HG03342 (cell line): ENCODE data around the gene FAM114A1.

Experiments
- ATAC-seq: cut with Tn5 transposase; IDR thresholded peaks from one replicate; pipeline ENCODE4 v1.9.1; 2021; ENCODE audit warnings: mild to moderate bottlenecking, moderate library complexity; ENCODE audit not compliant: unreplicated experiment

FAM114A1 gene

DNA sequence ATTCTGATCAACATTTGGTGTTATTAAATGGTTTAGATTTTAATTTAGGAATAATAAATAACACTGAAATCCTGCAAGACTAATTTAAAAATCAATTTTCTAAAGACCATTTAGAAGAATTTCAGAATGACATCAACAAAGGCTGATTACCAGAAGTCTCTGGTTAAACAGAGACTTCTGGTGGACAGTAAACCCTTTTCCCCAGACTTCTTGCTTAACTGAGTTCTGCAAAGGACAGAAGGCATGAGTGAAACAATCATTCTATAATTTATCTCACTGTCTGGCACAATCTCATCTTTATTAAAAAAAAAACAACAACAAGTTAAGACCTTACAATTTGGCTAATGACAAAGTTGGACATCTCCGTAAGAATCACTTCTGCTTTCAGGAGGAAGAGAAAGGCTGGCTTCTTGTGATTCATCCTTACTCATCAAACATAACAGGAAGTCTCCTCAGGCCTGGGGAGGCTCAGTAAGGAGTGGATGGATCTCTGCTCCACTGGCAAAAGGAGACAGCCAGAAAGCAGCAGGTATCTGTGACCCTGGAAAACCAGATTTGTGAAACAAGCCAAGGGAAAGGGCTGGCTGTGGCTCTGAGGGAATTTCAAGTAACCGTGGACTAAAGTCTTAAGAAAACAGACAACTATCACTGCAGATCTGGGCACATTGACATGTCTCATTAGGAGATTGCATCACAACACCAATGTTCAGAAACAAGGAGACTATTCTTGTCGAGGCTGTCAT, 10.1 kb upstream of the FAM114A1 start:
- peak; percentile 70 for ATAC-seq

DNA sequence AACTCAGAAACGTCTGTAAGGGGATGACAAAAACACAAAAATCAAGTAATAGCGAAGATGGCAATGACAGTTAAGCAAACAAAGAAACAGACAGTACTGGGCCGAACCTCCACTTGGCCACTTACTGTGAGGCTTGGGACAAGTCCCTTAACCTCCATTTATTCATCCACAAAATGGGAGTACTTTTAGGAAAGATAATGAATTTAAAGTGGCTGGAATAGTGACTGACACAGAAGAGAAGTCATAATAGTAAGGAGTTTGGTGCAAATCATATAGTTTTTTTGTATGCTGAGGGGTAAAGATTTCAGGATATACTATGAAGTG, 9.5 kb upstream of the FAM114A1 start:
- ATAC-seq, result no peak

DNA sequence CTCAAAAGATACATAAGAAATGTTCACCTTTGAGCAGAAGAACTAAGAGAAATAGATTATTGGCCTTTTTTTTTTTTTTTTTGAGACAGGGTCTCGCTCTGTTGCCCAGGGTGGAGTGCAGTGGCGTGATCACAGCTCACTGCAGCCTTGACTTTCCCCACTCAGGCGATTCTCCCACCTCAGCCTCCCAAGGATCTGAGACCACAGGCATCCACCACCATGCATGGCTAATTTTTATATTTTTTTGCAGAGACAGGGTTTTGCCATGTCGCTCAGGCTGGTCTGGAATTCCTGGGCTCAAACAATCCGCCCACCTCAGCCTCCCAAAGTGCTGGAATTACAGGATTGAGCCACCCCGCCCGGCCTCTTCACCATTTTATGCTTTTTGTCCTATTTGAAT, 8.1 kb upstream of the FAM114A1 start:
- ATAC-seq, result no peak

DNA sequence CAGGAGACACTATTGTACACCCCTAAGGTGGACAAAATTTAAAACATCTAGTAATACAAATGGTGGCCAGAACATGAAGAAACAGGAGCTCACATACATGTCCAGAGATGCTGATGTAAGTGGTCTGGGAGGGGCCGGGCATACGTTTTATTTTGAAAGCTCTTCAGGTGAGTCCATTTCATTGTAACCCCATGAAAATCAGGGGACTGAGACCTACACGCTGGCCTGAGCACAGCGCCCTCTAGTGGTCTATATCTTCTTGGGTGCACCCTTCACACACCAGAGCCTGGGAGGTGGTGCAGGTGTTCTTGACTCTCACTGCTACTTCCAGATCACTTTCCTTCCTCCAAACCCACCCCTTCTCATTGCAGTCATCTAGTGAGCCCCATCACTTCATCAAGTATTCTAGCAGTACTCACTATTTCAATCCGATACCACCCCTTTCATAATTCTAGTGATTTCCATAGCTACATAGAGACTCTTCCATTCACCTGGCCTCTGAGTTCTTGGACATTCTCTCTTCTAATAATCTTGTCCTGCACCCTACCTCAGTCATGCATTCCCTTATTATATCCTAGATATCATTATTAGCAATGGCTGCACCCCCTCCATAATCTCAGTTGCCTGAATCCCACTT, 6.7 kb upstream of the FAM114A1 start:
- ATAC-seq, result peak; percentile 49

DNA sequence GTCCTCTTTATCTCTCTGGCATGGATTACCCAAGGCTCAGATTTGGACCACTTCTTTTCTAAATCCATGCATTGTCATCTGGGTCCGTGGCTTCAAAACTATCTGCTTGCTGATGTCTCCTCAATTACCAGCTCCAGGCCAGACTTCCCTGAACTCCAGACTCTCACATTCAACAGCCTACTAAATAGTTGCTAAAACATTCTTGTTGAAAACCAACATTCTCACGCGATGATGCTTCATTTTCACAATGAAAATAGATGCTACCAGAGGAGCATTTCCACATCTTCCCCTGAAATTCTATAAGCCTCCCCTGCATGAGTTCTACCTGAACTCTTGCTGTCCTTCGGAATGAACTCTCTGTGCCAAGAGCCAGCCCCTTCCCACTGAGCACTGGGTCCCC, 5.8 kb upstream of the FAM114A1 start:
- no peak for ATAC-seq

DNA sequence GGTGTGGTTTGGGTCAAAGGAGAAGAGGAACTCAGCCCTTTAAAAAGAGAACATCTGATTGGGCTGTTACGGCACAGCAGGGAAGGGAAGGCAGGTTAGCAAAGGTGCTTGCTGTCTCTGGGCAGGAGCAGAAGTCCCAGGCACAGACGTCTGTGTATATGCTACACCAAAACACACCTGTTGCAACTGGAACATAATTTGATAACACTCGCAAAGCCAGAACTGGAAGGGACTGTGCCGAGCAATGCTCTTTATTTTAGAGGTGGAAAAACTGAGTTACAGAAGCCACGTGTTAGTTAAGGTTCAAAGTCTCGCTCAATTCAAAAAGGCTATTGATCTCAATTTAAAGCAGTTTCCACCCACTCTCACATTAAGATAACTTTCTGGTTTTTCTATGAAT, 2.2 kb upstream of the FAM114A1 start:
- no peak for ATAC-seq

DNA sequence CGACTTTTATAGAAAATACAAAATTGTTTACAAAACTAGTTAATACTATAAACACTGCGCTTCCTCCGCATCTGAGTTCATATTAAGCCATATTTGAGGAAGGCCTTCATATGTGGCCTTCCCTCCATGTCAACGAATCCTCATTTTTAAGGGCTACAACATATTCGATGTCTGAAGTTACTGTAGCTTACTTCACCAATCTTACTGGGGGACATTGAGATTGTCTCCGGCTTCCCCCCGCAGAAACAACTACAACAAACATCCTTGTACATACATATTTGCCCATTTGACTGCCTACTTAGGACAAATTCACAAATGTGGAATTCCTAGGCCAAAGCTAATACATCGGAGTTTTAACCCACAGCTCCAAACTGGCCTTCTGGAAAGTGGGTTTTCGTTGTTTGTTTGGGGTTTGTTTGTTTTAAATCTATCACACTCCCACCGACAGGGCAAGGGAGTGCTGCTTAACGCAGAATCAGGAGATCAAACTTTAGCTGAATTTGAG, 581 bp upstream of the FAM114A1 start:
- no peak for ATAC-seq

DNA sequence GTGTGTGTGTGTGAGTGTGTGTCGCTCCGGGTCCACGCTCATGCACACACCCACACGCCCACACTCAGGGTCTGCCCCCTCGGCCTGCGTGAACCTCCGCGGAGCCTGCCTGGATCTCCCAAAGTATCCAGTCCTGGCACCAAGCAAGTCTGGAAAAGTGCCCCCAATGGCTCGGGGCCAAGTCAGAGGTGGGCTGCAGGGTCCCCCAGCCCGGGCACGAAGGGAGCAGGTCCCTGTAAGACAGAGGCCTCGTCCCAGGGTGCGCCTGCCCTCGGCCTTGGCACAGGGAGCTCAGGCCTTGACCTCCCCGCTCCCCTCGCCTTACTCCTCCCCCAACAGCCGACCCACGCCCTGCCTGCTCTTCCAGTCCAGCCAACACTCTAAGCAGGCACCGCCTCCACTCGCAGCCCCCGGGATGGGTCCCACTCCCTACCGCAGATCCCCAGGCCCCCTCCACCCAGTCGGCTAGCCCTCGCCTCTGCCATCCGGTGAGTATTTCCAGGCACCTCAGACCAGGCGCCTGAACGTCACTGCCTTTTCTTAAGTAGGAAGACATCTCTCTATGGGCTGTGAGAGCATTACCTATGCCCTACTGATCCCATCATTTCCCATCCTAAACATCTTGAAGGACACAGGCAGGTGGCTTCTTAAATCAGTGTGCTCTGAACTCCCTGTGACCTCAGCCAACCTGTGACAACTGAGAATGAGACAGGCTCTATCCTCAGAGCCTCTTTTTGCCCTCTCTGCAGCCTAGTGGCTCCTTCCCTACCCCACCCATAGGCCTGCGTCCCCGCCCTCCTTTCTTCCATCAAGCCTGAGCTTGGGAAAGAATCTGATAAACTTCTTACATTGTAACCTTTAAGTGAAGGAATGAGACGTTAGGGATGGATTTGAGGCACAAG, 704 bp downstream of the FAM114A1 start:
- no peak for ATAC-seq

DNA sequence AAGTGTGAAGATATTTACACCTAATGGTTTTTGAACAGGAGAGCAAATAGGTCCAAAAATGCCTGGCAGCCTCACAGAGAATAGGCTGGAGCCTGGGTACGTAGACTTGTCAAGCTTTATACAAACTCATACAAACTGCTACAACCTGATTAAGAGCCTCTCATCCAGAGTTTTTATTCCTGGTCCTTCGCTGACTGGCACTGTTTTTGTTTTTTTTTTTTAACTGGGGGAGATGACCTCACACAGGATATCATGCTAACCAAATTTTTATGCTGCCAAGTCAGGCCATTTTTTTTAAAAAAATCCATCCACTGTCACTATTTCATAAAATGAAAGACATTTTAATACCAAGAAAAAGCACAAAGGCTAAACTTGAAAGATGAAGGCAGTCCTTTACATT, 1.9 kb downstream of the FAM114A1 start:
- no peak for ATAC-seq

DNA sequence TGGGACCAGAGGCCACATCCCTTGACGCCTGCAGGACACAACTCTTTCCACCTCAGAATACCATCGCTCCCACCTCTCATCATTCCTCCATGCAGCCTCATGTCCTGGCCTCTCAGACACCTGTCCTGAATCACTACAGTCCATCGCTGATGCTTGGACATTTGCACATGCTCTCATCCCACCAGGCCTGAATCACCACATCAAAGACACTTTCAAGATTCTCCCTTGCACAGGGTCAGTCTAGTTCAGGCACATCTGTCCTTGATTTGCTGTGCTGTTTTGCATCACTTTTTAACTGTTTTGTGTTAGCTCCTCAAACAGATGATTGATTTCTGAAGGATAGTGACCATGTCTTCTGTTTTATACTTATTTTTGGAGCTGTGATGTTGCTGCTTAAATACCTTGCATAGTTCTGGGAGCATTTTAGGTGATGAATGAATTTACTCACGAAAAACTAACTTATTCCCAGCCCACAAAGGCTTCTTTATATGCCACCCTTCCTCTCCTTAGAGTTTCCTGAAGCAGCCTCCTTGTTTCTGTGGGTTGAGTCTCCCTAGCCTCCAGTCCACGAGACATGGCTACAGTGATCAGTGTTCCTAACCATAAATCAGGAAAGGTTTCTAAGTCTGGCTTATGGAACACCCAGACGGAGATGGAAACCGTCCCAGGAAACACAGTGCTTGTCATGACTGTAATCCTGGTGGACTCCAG, 2.6 kb downstream of the FAM114A1 start:
- ATAC-seq, result no peak

DNA sequence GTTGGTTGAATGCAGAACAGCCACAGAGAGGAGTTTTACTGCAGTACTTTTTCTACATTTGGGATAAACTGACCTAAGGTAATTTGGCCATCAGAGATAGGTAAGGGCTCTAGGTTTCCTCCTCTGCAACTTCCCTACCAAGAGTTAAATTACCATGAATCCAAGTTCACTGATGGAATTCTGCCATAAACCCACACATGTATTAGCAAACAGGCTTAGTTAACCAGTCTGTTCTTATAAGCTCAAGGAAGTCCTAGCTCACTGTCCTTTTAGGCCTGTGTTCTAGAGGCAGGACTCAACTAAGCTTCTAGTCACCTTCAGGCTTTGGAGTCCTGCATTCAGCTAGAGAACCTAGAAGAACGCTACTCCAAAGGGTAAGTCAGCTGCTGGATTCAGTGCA, 4.0 kb downstream of the FAM114A1 start:
- no peak for ATAC-seq

DNA sequence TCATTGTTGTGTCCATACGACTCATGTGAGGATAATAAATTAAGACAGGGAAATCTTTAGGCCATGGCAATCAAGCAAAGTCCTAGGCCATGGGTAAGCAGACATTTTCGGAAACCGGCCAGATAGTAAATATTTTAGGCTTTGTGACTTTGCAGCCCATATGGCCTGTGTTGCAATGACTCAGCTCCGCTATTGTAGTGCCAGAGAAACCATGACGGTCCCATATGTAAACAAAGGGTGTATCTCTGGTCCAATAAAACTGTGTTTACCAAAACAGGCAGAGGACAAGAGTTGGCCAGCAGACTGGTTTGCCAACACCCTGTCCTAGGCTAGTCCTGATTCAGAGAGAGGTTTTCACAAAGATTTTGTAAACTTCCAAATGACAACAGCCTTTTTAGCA, 5.0 kb downstream of the FAM114A1 start:
- no peak for ATAC-seq

DNA sequence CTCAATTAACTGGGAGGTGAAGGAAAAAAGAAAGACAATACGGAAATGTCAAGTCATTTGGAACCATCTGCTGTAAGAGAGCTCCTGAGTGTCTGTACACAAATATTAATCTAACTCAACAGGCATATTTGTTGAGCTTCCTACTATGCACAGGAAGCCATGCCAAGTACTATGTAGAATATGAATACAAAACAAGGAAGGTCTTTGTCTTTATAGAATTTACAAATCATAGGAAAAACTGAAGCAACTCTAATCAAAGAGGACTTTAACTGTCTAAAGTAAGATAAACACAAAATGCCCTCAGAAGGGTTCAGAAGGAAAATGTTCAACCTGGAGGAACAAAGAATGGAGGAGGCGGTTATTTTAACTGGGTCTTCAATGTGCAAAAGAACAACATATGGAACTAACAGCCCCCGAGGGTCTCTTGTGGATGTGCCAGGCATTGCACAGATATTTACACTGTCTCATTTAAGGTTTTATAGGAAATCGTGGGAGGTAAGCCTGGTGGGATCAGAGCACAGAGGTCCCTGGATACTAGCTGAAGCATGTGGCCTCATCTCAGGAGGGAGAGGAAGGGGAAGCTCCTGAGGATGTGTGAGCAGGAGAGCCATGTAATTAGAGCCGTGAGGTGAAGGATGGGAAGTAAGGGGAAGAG, 5.8 kb downstream of the FAM114A1 start:
- ATAC-seq, result no peak

DNA sequence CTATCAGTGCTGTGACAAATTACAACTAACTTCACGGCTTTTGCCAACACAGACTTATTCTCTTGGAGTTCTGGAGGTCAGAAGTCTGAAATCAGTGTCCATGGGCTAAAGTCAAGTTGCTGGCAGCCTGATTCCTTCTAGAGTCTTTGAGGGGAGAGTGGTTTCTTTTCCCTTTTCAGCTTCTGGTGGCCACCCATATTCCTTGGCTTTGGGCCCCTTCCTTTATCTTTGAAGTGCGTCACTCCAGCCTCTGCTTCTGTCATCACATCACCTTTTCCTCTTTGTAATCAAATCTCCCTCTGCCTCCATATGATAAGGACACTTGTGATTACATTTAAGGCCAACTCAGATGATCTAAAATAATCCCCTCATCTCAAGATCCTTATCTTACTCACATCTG, 9.0 kb downstream of the FAM114A1 start:
- ATAC-seq, result no peak

DNA sequence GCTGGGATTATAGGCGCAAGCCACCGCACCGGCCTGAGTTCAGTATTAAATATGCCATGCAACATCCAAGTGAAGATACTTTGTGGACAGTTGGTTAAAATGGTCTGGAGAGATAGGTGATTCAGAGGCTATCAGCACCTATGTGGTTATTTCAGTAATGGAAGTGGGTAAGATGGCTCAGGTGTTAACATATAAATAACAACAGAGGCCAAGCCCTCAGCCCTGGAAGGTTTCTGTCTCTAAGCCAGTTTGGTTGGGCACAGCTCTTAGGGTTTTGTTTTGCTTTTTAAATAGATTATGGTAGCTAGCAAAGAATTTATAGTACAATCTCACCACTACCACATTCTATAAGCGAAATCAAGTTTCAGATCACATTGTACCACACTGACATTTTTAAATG, 16.6 kb downstream of the FAM114A1 start:
- ATAC-seq, result no peak

DNA sequence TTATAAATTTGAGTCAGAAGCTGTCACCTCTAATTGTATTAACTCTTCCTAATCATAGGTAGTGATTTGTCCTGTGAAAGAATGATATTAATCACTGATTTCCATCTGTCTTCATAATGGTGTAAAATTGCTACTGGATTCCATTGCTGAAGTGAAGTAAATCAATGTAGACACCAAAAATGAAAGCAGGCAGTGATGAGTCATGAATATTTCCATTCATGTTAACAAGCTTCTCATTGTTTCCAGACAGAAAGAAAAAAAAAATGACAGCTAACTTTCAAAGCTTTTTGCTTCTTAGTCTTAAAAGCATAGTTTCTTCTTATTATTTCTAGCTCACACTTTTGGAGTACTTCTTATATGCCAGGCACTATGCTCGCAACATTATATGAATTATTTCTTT, 21.5 kb downstream of the FAM114A1 start:
- no peak for ATAC-seq

DNA sequence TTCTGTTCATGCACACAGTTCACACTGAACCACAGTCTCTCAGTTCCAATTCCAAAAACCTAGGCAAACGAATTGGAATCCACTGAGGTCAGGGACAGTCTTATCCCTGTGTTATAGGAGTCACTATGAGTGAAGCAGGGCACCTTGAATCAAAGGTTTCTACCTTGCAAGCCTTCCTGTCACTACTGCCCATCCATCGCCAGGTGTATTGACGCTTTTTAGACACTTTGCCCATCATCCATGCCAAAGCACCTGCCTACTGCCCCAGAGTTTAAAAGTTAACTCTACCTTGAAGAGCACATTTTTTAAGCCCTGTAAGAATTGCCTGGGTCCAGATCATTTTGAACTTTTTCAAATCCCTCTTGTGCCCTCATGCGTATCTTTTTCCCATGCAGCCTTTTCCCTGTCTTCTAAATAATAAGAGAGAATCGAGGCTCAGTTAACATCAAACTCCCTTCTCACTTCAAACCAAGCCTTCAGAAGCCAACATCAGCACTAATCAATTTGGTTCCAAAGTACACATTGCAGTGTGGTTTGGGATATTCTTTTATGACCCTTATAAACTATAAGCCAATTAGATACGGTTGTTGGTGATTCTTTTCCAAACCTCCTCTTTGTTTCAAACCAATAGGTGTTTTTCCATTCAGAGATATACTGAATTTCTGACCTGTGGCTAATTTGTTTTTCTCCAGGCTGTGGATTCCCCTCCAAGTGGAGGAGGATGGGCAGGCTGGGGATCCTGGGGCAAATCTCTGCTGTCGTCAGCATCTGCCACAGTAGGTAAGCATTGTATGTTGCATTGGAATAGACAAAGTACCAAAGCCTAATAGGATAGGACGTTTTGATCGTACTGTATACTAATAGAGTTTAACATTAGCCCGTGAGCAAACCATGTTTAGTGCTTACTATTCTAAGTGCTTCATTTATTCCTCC, 23.7 kb downstream of the FAM114A1 start:
- no peak for ATAC-seq

DNA sequence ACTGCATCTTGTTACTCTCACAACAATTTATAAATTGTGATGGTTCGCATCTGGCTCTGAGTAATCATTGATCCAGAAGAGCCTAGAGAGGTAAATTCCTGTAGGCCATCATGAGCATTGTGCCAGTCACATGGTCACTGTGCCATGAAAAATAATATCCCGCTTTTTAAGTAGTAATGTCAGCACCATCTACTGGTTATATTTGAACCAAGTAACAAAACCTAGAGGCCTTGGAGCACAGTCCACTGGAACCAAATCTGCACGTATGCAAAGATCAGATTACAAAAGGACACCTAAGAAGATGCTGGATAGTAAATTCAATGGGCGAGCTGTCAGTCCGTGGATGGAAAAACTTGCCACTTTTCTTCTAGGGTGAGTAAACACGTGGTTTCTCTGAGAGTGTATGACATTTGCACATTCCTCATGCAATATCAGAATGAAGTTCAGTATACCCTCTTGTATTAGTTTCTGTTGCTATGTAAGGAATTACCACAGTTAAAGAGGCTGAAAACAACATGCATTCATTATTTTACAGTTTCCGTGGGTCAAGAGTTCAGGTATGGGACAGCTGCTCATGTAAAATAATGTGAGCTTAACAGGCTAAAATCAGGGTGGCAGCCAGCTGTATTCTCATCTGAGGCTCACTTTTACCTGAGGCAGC, 26.8 kb downstream of the FAM114A1 start:
- no peak for ATAC-seq

DNA sequence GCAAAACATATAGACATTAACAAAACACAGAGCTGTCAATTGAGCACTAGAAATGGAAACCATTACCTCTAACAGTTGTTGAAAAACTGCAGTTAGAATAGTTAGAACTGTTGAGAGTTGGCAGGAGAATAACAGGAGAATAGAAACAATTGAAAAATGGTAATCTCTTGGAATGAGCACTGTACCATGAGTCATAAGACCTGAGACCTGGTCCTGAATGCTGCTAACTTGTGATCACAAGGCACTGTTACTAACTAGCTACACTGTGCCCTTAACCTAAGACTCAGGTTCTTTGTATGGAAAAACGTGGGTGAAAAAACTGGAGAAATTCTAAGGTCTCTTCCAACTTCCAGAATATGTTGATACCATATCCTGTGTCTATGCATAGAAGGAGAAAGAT, 29.3 kb downstream of the FAM114A1 start:
- no peak for ATAC-seq
